Activated naive CD4-positive, alpha-beta T cell (primary cell): Measurements from ENCODE around the gene C6orf52.
"Not testable (repeated sequence)": the region's sequence is repeated elsewhere in the genome, so short reads cannot be mapped to it uniquely, and the experiment has no call there.

Experiments used
- DNase-seq, 4 experiments: peaks; one replicate each; lab custom pipeline; 2025; lab: John Stamatoyannopoulos, UW

C6orf52 gene

DNA sequence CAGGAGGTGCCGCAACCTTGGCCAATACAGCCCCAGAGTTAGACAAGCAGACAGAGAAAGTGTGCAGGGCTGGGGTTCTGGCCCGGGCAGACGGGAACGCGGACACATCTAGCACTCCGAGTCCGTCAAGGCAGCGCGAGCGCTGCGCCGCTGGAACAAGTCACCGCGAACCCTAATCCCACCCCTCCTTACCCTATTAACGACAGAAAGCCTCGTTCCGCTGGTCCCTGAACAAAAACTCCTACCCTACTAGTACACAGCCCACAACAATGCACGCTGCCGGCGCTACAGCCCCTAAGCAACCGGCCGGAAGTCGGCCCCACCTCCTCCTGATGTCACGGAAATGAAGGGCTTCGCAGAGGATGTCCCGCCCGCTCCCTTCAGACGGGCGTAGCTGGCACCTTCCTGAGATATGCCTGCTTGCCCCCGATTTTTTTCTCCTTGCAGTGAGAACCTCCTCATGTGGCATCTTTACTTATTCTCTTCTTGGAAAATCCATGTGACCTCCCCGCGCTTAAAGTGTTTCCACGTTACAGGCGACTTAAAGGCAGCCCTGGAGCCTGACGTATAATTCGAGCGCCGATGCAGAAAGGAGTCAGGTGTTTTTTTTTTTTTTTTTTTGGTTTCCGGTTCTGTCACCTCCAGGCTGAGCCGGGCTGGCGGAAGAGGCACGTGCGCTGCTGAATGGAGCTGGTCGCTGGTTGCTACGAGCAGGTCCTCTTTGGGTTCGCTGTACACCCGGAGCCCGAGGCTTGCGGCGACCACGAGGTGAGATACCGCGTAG lies at the start of gene C6orf52, which contains the start of gene PAK1IP1:
TSS of gene C6orf52 (minus strand) at position 315 of the 784 bp plus-strand sequence. CDS start 7,066 bp downstream, outside the sequence.
TSS of gene PAK1IP1 (plus strand) at position 671 of the 784 bp plus-strand sequence. CDS start at position 685, 14 bp downstream.
- DNase-seq, result peak; percentile 77 to 88 (median 79)

- no peak for DNase-seq
These were observed 49.1 kb upstream of the C6orf52 start for GRCh38 chr6:10743515-10743914.

DNA sequence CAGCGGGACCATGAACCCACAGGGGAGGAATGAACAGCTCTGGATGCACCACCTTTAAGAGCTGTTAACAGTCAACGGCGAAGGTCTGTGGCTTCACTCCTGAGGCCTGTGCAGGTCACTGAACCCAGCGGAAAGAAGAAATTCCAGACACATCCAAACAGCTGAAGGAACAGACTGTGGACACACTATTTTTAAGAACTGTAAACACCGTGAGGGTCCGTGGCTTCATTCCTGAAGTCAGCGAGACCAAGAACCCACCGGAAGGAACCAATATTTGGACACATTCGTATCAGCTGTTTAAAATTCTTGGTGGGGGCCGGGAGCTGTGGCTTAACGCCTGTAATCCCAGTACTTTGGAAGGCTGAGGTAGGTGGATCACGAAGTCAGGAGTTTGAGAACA lies 47.8 kb upstream of the C6orf52 start:
- no peak for DNase-seq

GRCh38 chr6:10741643-10742042 lies 47.2 kb upstream of the C6orf52 start:
- not testable (repeated sequence) for DNase-seq

DNA sequence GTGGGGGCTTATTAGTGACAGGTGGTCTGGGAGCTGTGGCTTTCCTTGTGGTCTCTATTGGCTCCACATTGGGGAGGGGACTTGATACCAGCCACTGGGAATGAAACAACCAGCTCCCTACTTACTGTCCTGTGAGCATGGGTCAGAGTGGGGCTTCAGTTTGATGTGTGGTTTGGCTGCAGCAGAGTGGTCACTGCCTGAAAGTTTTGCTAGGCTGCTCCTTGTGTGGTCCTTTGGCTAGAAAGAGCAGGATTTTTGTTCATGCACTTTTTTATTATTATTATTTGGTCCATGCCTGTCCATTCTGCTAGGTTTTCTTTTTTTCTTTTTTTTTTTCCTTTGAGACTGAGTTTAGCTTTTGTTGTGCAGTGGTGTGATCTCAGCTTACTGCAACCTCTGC lies 45.6 kb upstream of the C6orf52 start:
- DNase-seq, result no peak

DNA sequence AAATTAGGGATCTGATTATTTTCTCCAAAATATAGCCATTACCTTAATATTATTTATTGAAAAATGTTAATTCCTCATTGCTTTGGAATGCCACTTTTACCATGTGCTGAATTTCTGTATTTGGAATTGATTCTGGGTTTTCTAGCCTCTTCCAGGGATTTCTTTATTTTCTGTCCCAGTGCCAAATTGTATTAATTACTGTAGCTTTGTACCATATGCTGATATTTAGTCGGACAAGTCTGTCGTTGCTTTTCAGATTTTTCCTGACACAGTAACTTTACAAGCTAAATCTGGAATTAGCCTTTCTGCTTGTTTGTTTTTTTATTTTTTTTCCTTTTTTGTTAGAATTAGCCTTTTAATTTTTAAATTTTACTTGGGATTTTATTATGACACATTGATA lies 42.3 kb upstream of the C6orf52 start:
- DNase-seq, result no peak

GRCh38 chr6:10733863-10734262 lies 39.4 kb upstream of the C6orf52 start:
- no peak for DNase-seq

- DNase-seq, result no peak
These were observed 38.8 kb upstream of the C6orf52 start for GRCh38 chr6:10733151-10733715.

- DNase-seq, result no peak
These were observed 35.8 kb upstream of the C6orf52 start for GRCh38 chr6:10730254-10730653.

GRCh38 chr6:10725716-10726115 lies 31.3 kb upstream of the C6orf52 start:
- no peak for DNase-seq

- DNase-seq, result no peak
These were observed 30.6 kb upstream of the C6orf52 start for GRCh38 chr6:10725044-10725443.

GRCh38 chr6:10723567-10723881 lies 29.1 kb upstream of the C6orf52 start:
- no peak for DNase-seq

- DNase-seq, result peak; percentile 28 to 63 (median 46)
These were observed 28.6 kb upstream of the C6orf52 start, which contains the start of gene TMEM14C for GRCh38 chr6:10722820-10723566. Gene TMEM14C, plus strand, starts transcription at chr6:10723070. Its CDS starts 1,544 bp downstream, at chr6:10724614.

GRCh38 chr6:10722570-10722819 lies 28.1 kb upstream of the C6orf52 start:
- no peak for DNase-seq

GRCh38 chr6:10721850-10722569 lies 27.6 kb upstream of the C6orf52 start:
- DNase-seq, result no peak

GRCh38 chr6:10720960-10721849 lies 26.8 kb upstream of the C6orf52 start:
- DNase-seq, result not testable (repeated sequence)

GRCh38 chr6:10720265-10720959 lies 26.0 kb upstream of the C6orf52 start:
- DNase-seq, result peak in 3 of 4 experiments; percentile 13 to 54 (median 24)

- DNase-seq, result no peak
These were observed 25.5 kb upstream of the C6orf52 start for GRCh38 chr6:10719964-10720264.

GRCh38 chr6:10719296-10719963 lies 25.0 kb upstream of the C6orf52 start:
- DNase-seq, result no peak

- no peak for DNase-seq
These were observed 19.5 kb upstream of the C6orf52 start for GRCh38 chr6:10713962-10714361.
